GM21423 (cell line): ENCODE data around the gene FOXN3.
A peak's percentile ranks its signal among the peaks of the same experiment; 100 is the strongest.
"Not testable (repeated sequence)": the region's sequence is repeated elsewhere in the genome, so short reads cannot be mapped to it uniquely, and the experiment has no call there.

Experiments
- ATAC-seq: cut with Tn5 transposase; IDR thresholded peaks from one replicate; pipeline ENCODE4 v1.9.1; 2021; ENCODE audit warnings: mild to moderate bottlenecking, moderate library complexity; ENCODE audit not compliant: unreplicated experiment

FOXN3 gene

GRCh38 chr14:89207925-89208328 lies 209.1 kb downstream of the FOXN3 start:
- no peak for ATAC-seq

- no peak for ATAC-seq
Observed at GRCh38 chr14:89206389-89207031, 210.5 kb downstream of the FOXN3 start.

GRCh38 chr14:89205137-89205740 lies 211.8 kb downstream of the FOXN3 start:
- no peak for ATAC-seq

DNA sequence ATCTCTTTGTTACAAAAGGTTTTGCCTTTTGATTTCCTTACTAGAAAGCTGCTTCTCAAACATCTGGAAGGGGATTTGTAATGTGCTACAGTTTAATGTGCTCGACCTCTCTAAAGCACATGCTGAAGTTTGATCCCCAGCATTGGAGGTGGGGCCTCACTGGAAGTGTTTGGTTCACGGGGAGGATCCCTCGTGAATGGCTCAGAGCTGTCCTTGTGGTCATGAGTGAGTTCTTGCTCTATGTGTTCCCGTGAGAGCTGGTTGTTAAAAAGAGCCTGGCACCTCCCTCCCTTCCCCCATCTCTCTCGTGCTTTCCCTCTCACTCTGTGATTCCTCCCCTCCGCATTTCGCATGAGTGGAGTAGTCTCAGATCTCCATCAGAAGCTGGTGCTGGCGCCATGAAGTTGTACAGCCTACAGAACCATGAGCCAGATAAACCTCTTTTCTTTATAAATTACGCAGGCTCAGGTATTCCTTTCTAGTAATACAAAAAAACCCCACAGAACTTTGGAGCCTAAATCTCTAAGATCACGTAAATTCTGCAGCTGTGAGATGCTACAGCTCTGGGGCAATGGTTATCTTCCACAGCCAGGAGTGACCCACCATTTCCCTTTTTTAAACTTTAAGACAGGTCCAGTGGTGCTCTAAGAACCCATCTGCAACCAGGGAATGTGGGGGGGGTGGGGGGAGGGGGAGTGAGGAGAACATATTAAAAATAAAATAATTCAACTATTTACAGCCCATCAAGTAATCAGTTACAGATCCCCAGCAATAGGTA lies 214.4 kb downstream of the FOXN3 start:
- ATAC-seq: no peak

GRCh38 chr14:89201645-89202044 lies 215.4 kb downstream of the FOXN3 start:
- no peak for ATAC-seq

DNA sequence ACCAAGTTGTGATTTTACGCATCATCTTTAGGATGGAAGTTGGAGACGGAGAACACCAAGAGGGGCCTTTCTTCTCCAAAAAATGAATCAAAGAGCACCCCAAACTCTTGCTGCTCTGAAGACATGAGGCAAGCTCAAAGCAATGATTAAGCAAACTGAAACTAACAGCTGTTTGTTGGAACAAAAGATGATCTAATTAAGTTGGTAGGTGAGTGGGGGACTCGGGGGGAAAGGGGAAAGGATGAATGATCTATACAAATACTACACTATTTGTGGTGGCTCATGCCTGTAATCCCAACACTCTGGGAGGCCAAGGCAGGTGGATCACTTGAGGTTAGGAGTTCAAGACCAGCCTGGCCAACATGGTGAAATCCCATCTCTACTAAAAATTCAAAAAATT lies 217.7 kb downstream of the FOXN3 start:
- not testable (repeated sequence) for ATAC-seq

DNA sequence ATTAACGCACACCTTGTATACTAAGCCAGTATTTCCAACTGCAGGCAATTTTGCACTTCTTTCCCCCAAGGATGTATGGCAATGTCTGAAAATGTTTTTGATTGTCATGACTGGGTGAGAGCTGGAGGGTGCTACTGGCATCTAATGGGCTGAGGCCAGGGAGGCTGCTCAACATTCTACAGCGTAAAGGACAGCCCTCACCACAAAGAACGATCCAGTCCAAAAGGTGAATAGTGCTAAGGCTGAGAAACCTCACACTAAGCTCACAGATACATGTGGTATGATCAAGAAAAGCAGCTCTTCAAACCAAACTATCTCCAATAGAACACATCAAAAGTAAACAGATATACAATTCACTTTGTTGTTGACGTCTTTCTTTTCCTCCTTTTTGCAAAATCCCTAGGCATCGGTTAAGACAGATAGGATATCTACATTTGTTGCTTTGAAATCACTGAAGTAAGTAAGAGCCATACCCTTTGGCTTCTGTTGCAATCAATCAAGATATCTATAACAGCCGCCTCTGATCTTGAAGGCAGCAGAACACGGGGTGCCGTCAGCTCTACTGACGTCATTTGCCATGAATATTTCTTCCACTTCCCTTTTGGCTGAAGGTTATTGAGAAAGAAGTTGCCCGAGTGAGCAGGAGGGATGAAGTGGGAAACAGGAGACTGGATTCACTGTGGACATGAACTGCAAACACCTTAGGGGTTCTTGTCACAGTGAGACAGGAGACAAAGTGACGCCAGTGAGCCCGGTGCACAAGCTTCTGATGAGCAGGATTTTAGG lies 218.3 kb downstream of the FOXN3 start:
- no peak for ATAC-seq

GRCh38 chr14:89197623-89198022 lies 219.4 kb downstream of the FOXN3 start:
- no peak for ATAC-seq

DNA sequence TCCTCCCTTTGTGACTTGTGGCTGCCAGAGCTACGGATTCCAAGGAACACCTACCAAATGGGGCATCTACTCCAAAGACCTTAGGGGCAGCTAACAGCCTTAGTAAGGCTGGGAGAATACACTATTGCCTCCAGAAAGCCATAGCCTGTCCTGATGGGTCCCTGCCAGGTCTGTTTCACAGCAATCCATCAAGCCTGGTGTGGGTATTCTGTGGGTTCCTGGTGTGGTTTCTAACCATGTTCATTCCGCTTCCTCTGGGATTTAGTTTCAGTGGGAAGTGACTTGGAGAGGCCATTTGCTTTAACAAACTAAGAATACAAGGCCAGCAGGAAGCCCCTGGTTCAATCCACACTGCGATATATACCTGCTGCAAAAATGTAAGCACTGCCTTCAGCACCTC lies 220.5 kb downstream of the FOXN3 start:
- no peak for ATAC-seq

- no peak for ATAC-seq
Observed at GRCh38 chr14:89194376-89194775, 222.7 kb downstream of the FOXN3 start.

GRCh38 chr14:89190765-89191513 lies 226.1 kb downstream of the FOXN3 start:
- ATAC-seq: no peak

DNA sequence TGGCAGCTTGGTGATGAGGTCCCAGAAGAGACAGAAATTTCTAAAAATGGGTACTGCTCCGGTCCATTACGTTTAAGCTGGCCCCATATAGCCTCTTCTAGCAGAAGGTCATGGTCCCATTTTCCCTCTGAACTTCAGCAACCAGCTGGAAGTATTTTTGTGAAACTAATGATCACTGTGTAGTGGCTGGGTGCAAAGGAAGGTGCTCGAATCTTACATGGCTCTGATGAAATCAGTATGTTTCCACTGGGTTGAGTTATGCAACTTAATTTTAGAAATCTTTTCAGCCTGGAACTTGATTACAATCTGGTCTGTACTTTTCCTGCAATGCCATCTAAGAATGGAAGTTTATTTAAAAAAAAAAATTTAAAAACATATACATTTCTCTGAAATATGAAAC lies 228.5 kb downstream of the FOXN3 start:
- ATAC-seq: no peak

DNA sequence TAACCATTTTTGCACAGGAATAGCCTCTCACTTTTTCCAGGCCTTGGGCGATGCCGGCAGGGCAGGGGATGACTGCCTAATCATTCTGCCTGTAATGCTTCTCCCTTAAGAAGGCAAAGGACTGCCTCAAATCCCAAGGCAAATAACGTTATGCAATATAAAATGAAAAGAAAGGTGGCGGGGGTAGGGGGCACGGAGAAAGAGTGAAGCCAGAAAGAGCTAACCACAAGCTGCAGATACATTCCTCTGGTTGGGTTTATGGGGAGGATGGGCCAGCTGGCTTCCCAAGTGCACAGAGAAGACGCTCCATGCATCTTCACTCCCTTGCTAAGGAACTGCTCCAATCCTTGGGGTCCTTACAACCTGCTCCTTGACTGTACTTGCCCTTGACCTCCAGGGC lies 229.5 kb downstream of the FOXN3 start:
- no peak for ATAC-seq

- ATAC-seq: peak; percentile 50
Observed at GRCh38 chr14:89186856-89187376, 230.1 kb downstream of the FOXN3 start.

GRCh38 chr14:89185919-89186855 lies 230.8 kb downstream of the FOXN3 start:
- ATAC-seq: no peak

GRCh38 chr14:89184952-89185351 lies 232.1 kb downstream of the FOXN3 start:
- ATAC-seq: no peak

DNA sequence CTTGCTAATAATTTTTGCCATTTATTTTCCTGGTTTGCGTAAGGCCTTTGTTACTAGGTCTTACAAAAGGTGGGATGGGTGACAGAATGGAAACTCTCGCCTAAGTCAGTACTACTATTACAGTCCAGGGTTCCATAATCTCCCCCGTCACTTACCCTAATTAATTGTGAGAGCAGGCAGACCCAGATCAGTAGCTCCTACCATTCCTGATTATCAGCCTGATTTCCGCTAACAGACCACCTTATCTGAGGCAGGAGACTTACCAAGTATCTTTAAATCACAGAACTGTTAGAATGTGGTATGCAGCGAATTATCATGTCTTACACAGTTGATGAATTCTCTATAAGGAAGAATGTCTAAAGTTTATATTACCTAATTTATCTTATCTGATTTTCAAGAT lies 234.7 kb downstream of the FOXN3 start:
- ATAC-seq: no peak

DNA sequence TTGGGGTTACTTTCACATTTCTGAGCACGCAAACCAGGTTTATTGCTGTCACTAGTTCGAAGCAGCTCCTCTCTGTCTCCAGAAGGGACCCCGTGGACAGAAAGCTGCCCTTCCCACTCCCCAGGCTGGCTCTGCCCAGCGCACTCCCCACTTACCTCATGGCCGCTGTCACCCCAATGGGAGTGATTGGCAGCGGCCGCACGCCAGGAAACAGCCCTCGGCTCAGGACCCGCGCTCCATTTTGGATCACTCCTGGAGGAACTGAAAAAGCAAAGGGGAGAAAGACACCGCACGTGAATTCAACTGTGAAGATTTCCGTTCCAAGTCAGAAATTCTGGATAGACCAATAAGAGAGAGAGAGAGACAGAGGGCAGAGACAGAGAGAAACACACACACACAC lies 236.5 kb downstream of the FOXN3 start:
- no peak for ATAC-seq

GRCh38 chr14:89179891-89180404 lies 237.1 kb downstream of the FOXN3 start:
- ATAC-seq: no peak
